Stimulated activated CD4-positive, alpha-beta T cell treated with anti-CD3 and anti-CD28 coated beads, Interleukin-4, amount 100 ng/mL, for 4 hours (primary cell): ENCODE measurements around the gene VPS26C.
A peak's percentile ranks its signal among the peaks of the same experiment; 100 is the strongest.
"Not testable (repeated sequence)": the region's sequence is repeated elsewhere in the genome, so short reads cannot be mapped to it uniquely, and the experiment has no call there.

Source experiments
- DNase-seq, 2 experiments: peaks; one replicate each; pipeline ENCODE4 v3.0.0-alpha.2; 2020

The VPS26C gene

GRCh38 chr21:37267269-37268185 is at the start of gene VPS26C:
Gene VPS26C (minus strand): TSS chr21:37267334. CDS start chr21:37267294, 40 bp downstream.
- peak; percentile 95 to 98 for DNase-seq

- DNase-seq = not testable (repeated sequence)
Observed at GRCh38 chr21:37316072-37316471, 48.9 kb upstream of the VPS26C start.

GRCh38 chr21:37300114-37300751 is 33.1 kb upstream of the VPS26C start:
- no peak for DNase-seq

- no peak for DNase-seq
Observed at GRCh38 chr21:37297364-37297763, 30.2 kb upstream of the VPS26C start.

- DNase-seq = no peak
Observed at GRCh38 chr21:37294679-37295078, 27.5 kb upstream of the VPS26C start.

GRCh38 chr21:37292941-37293340 is 25.8 kb upstream of the VPS26C start:
- no peak for DNase-seq

GRCh38 chr21:37292041-37292440 is 24.9 kb upstream of the VPS26C start:
- no peak for DNase-seq

- DNase-seq = not testable (repeated sequence)
Observed at GRCh38 chr21:37283191-37283710, 16.1 kb upstream of the VPS26C start.

- not testable (repeated sequence) for DNase-seq
Observed at GRCh38 chr21:37282602-37283001, 15.5 kb upstream of the VPS26C start.

GRCh38 chr21:37281993-37282392 is 14.9 kb upstream of the VPS26C start:
- DNase-seq = no peak

GRCh38 chr21:37281579-37281978 is 14.4 kb upstream of the VPS26C start:
- DNase-seq = no peak

GRCh38 chr21:37279271-37279670 is 12.1 kb upstream of the VPS26C start:
- not testable (repeated sequence) for DNase-seq

- no peak for DNase-seq
Observed at GRCh38 chr21:37278199-37278598, 11.1 kb upstream of the VPS26C start.

GRCh38 chr21:37276377-37276776 is 9.2 kb upstream of the VPS26C start:
- no peak for DNase-seq

GRCh38 chr21:37273911-37274690 is 7.0 kb upstream of the VPS26C start:
- DNase-seq = no peak

- DNase-seq = no peak
Observed at GRCh38 chr21:37273440-37273839, 6.3 kb upstream of the VPS26C start.

- no peak for DNase-seq
Observed at GRCh38 chr21:37272897-37273296, 5.8 kb upstream of the VPS26C start.

GRCh38 chr21:37270576-37271365 is 3.6 kb upstream of the VPS26C start:
- DNase-seq = no peak

GRCh38 chr21:37269481-37269880 is 2.3 kb upstream of the VPS26C start:
- DNase-seq = no peak

GRCh38 chr21:37268186-37268503 is 1.0 kb upstream of the VPS26C start:
- no peak for DNase-seq

GRCh38 chr21:37266515-37267221 is 466 bp downstream of the VPS26C start:
- no peak for DNase-seq

- DNase-seq = no peak
Observed at GRCh38 chr21:37264808-37265207, 2.3 kb downstream of the VPS26C start.
